Pons (tissue), 1 donor: ENCODE results near the gene ATP13A3.

Experiments
- DNase-seq: peaks from one replicate; pipeline ENCODE4 v3.0.0-alpha.2; 2016; ENCODE audit warnings: low spot score

The ATP13A3 gene

DNA sequence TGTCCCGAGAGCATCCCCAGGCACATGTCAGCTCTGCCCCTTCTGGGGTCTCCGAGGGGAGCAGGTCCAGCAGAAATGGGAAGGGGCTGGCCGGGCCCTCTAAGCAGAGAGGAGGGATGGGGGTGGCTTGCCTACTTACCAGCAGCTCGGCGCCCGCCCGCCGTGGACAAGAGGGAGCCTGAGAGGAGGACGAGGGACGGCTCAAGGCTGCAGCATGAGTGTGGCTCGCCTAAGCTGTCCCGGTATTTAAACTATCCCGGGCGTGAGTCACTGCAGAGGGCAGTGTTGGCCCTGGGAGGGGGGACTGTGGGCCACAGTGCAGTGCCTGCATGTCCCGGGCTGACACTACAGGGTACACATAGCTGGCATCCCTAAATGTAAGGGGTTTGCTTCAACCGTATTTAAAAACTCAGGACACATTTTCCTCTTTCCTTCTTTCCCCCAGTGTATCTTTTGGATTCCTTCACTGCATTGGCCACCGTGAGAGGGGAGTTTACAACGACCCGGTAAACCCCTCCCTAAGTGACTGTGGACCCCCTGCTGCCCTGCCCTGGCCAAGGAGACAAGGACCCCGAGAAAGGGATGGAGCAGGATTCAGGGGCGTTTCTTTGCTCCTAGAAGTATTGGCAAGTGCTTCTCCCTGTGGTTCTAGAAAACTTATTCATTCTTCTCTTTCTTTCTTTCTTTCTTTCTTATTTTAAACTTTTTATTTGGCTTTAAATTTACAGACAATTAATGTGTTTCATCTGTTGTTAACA is 117.1 kb downstream of the ATP13A3 start, which contains the start of gene LRRC15:
LRRC15 (minus strand) TSS at position 222 of the 758 bp plus-strand sequence. CDS start 8,700 bp downstream, outside the sequence.
- no peak for DNase-seq

DNA sequence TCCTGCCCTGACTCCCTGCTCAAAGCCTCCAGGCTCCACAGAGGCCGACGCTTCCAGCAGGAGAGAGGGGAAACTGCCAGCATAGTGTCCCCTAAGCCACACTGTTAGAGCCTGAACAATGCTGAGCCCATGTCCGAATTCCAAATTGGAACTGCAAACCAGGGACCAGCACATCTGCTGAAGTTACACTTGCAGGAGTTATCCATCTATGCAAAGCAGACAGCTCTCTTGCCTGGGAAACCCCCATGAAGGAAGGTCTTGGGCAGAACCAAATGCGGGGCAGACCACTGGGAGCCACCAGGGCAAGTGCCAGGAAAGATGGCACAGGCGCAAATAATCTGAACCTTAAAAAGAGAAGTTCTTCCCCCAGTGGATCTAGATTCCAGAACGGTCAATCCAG is 117.9 kb downstream of the ATP13A3 start:
- no peak for DNase-seq

DNA sequence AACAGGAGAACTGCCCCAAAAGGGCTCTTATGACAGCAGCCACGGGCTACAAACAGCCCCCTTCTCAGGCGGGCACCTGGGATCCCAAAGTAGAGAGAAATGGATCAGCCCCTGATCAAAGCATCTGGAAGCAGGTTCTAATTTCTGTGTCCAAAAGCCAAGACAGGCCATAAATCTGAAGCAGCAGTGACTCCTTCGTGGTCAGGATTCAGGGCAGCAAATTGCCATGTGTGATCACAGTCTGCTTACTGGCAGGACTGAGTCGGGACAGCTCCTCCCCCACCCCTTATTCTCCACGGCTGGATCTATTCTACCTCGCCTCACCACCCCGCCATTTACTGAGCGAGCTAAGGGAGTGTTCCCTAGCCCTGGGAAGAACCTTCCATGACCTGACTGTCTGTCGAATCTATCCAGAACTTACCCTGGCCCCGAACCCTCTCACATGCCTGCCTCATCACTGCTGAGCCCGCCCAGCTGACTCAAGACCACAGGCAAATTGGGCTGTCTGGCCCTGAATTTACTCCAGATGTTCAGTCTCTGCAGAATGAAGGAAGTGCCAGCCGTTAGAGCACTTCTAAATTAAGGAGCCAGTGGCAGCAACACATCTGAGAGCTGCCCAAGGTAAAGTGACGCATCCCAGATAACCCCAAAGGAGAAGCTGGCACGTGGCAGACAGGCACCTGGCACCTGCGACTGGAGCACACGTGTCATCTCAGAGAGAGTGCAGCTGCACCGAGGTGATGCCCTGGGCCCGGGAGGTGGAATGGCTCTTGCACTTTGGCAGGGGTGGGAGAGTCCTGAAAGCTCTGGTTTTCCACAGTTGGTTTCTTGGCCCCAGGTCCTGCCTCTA is 118.6 kb downstream of the ATP13A3 start:
- no peak for DNase-seq

DNA sequence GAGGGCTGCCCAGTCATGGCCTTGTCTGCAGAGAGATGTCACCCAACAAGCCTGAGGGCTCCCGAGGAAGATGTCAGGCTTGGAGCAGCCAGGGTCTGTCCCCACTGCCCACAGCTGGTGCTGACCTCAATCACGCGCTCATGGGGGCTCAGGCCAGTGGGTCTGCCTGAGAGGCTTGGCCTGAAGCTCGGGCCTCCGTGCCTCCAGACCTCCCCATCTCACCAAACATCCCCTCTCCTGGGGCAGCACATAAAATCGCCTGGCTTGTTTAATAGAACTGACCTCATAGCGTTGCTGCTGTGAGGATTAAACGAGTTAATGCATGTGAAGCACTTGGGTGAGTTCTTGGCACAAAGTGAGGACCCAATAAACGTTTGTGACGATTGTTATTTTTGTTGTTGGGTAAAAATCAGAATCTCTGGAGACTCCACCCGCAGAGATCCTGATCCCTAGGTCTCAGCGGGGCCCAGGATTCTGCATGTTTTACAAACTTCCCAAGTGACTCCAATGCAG is 120.8 kb downstream of the ATP13A3 start:
- DNase-seq: no peak

DNA sequence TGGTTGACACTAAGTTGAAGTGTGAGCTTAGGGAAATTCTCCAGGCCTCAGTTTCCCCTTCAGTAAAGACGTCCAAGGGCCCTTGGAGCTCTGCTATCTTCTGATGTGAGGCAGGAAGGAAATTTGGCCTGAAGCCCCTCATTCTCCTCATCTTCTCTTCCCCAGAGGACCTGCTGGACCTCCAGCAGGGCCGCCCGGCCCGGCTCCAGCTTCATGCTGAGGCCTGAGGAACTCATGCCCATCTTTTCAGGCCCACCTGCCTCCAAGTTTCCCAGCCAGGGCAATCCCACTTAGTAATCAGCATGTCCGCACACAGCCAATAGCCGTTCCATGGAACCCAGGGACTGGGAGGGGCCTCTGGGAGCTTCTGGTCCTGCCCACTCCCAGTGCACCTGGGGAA is 121.3 kb downstream of the ATP13A3 start:
- DNase-seq: no peak

DNA sequence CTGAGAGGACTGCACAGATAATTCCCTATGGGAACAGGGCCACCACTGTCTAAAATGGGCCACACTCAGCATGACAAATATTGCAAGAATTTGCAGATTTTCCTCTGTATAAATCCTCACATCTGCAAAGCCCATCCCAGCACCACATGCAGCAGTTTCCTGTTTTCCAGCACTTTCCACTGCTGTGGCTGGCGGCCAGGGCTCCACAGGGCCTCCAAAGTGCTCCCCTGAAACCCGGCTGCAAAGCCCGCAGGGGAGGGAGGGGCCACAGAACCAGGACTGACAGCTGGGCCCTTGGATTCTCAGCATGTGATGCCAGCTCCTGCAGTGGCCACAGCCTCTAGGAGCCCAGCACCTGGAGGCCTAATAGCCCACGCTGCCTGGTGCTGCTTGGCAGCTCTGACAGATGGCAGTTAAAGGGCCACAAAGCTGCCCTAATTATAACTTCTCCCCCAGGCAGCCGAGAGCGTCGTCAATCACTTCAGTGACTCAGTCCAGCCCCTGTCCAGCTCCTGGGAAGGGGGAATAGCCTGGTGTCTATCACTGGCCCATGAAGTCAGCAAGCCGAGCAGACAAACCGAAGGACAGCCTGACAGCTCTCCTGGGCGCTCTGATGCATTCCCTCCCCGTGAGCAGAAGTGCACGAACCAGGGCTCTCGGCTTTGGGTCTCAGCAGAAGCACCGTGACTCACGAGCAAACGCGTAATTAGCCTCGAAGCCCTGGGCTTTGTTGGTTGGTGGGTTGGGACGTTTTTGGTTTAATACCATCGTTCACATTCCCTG is 122.0 kb downstream of the ATP13A3 start:
- DNase-seq: no peak

DNA sequence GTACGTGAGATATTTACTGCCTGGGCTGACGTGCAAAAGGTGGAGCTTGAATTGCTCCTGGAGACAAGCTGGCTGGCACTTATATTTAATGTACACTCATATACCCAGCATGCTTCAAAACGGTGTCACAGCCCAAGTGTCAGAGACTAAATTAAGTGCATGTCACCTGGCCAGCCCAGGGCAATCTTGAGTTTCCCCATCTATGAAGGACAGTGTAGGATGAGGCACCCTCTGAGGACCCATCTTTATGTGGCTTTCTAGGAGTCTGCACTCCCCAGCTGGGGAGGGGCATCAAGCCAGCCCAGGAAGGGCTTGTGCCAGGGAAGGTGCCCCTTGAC is 122.5 kb downstream of the ATP13A3 start:
- no peak for DNase-seq

DNA sequence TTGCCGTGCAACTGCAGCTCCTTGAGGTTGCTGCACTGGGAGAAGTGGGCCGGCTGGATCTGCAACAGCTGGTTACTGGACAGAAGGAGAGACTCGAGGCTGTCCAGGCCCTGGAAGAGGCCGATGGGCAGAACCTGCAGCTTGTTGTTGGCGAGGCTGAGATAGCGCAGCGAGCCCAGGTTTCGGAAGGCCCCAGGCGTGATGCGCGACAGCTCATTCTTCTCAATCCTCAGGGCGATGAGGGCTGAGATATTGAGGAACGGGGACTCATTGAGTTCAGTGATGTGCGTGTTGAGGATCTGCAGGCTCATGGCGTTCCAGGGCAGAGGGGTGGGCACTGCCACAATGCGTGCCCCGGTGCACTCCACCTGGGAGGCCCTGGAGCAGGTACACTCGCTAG is 126.2 kb downstream of the ATP13A3 start:
- no peak for DNase-seq

DNA sequence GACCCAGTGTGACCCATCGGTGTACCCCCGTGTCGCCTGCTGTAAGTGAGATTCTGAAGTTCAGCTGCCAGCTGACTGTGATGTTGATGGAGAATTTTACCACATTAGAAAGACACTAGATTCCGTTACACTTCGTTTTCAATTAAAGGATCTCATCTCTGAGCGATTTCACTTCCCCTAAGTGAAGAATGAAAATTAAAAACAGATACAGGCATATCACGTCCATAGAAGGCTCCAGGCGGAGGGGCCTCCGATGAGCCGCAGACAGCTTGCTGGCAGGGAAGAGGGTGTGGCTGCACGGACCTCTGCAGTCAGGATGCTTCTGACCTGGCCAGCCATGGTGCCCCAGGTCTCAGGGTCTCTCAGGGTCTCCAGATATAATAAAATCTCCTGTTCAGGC is 129.1 kb downstream of the ATP13A3 start:
- DNase-seq: no peak

DNA sequence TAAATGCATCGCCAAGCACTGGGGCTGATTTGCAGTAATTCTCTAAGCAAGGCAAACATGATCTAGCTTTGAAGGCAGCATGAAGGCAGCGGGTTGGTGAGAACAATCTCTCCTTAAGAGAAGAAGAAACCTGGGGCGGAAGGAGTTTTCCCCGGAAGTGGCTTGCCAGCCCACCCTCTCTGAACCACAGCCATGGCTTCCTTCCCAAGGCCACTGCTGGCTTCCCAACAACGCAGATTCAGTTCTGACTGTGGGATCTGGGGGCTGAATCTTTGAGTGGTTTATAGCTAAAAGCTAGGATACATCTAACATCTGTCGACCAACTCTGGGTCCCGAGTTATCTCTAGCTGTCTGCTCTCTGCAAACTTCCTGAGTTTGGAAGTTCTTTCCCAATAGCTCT is 131.4 kb downstream of the ATP13A3 start:
- DNase-seq: no peak

DNA sequence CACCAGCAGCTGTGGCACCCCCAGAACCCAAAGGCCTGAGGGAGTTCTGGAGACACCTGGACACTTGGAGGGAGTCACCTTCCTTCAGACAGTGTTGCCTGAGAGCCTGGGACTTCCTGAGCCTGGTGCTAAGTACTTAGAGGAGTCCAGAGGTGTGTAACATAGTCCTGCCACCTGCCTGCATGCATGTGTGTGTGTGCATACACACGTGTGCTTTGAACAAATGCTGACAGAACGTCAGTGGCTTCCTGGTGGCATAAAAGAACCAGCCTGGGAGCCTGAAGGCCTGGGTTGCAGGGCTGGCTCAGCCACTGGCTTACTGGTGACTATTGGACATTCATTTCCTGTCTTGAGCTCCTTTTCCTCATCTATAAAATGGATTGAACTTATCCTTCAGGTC is 132.5 kb downstream of the ATP13A3 start:
- DNase-seq: no peak
